K562 (cell line): ENCODE measurements around the gene TCF3. TPM values are rescaled to one million over a fixed set of nuclear protein-coding genes. Genes with fewer than 3 reads are reported as not detected.

Experiments used
- BCOR ChIP-seq: fragments of 450-650 bp; IDR thresholded peaks from 2 replicates; pipeline ENCODE4 v1.6.1; 2016
- C11orf30 ChIP-seq: fragments of 450-650 bp; IDR thresholded peaks from 2 replicates; pipeline ENCODE4 v1.6.1; 2016; ENCODE audit warnings: low read depth, mild to moderate bottlenecking
- CHD1 ChIP-seq: fragments of 200-600 bp; sonication (generic); IDR thresholded peaks from one replicate; pipeline ENCODE4 v1.6.1; 2012; ENCODE audit warnings: mild to moderate bottlenecking, moderate library complexity, low read length, inconsistent platforms
- ETV5 ChIP-seq: sonication (generic); formaldehyde crosslinking; IDR thresholded peaks from 2 replicates; pipeline ENCODE4 v1.4.0; 2020; ENCODE audit warnings: low read depth, mild to moderate bottlenecking, missing genetic modification reagents
- GABPB1 ChIP-seq: sonication (generic); formaldehyde crosslinking; IDR thresholded peaks from 2 replicates; pipeline ENCODE4 v1.8.0; 2022; ENCODE audit warnings: mild to moderate bottlenecking, missing genetic modification reagents
- HLTF ChIP-seq: fragments of 450-650 bp; IDR thresholded peaks from 2 replicates; pipeline ENCODE4 v1.6.1; 2016
- JUN ChIP-seq, 2 experiments: sonication (generic) in 1 of 2; formaldehyde crosslinking in 1 of 2; IDR thresholded peaks; 2 replicates each; pipeline versions ENCODE4 v1.6.1 to v1.8.0; 2012 to 2022; ENCODE audit warnings: borderline replicate concordance in 2 of 2, mild to moderate bottlenecking in 2 of 2, improper control_type of control experiment in 1 of 2, low read depth in 1 of 2, low read length in 1 of 2, missing genetic modification reagents in 1 of 2
- KLF13 ChIP-seq: fragments of 450-650 bp; IDR thresholded peaks from 2 replicates; pipeline ENCODE4 v1.6.1; 2016; ENCODE audit warnings: missing genetic modification characterization, low read depth, mild to moderate bottlenecking, missing compliant biosample characterization, moderate library complexity, borderline replicate concordance
- MAZ ChIP-seq, 2 experiments: fragments of 450-650 bp in 1 of 2; sonication (generic) in 1 of 2; formaldehyde crosslinking; IDR thresholded peaks in 1 of 2; conservative IDR thresholded peaks in 1 of 2; 2 replicates each; pipeline versions ENCODE4 v1.4.0 to v1.5.0; 2020; ENCODE audit warnings: mild to moderate bottlenecking in 1 of 2, missing genetic modification reagents in 1 of 2
- NR2F6 ChIP-seq: fragments of 450-650 bp; formaldehyde crosslinking; IDR thresholded peaks from 2 replicates; pipeline ENCODE4 v1.4.0; 2020; ENCODE audit warnings: mild to moderate bottlenecking
- PHF20 ChIP-seq: fragments of 450-650 bp; IDR thresholded peaks from 2 replicates; pipeline ENCODE4 v1.6.1; 2018; ENCODE audit not compliant: partially characterized antibody
- POLR2G ChIP-seq: fragments of 200-400 bp; formaldehyde crosslinking; IDR thresholded peaks from 2 replicates; pipeline ENCODE4 v1.6.1; 2017; ENCODE audit warnings: low read depth, mild to moderate bottlenecking, antibody characterized with exemption, low read length, moderate library complexity
- RBM39 ChIP-seq: fragments of 200-400 bp; formaldehyde crosslinking; optimal IDR thresholded peaks from 2 replicates; pipeline ENCODE3; 2018; ENCODE audit warnings: low read depth, low read length
- STAT5B ChIP-seq: fragments of 250-450 bp; sonication (Bioruptor Pico); IDR thresholded peaks from 2 replicates; pipeline ENCODE4 v1.8.0; 2021; ENCODE audit warnings: mild to moderate bottlenecking, inconsistent platforms
- ZBTB1 ChIP-seq: sonication (generic); formaldehyde crosslinking; IDR thresholded peaks from 2 replicates; pipeline ENCODE4 v1.8.1; 2023; ENCODE audit warnings: missing genetic modification reagents, low read depth, mild to moderate bottlenecking, borderline replicate concordance
- ZBTB8A ChIP-seq: fragments of 450-650 bp; IDR thresholded peaks from 2 replicates; pipeline ENCODE4 v1.6.1; 2018; ENCODE audit warnings: mild to moderate bottlenecking, moderate library complexity; ENCODE audit not compliant: partially characterized antibody
- ZFPM2 ChIP-seq: fragments of 250-450 bp; sonication (Bioruptor Pico); IDR thresholded peaks from 2 replicates; pipeline ENCODE4 v1.5.1; 2022; ENCODE audit warnings: mild to moderate bottlenecking
- ZNF644 ChIP-seq: fragments of 200-800 bp; sonication (Bioruptor generic); IDR thresholded peaks from 2 replicates; pipeline ENCODE4 v1.6.1; 2016; ENCODE audit warnings: low read depth, missing genetic modification characterization, missing compliant biosample characterization
- ZNF699 ChIP-seq: fragments of 250-450 bp; sonication (Bioruptor Pico); IDR thresholded peaks from 2 replicates; pipeline ENCODE4 v1.8.0; 2021; ENCODE audit warnings: mild to moderate bottlenecking, moderate library complexity; ENCODE audit not compliant: insufficient replicate concordance
- ZNF76 ChIP-seq: fragments of 250-450 bp; sonication (Bioruptor Pico); IDR thresholded peaks from 2 replicates; pipeline ENCODE4 v1.4.0; 2020; ENCODE audit warnings: mild to moderate bottlenecking, moderate library complexity, borderline replicate concordance
- ZZZ3 ChIP-seq: fragments of 450-650 bp; IDR thresholded peaks from 2 replicates; pipeline ENCODE4 v1.6.1; 2016; ENCODE audit warnings: antibody characterized with exemption, mild to moderate bottlenecking, moderate library complexity
- polyA plus RNA-seq, 8 experiments: library from polyadenylated mRNA; depleted of rRNA in 4 of 8; stranded (reverse) in 5 of 8; unstranded in 3 of 8; fragments of >200 nt; fragmentation: Nextera tagmentation in 2 of 8; fragmentation: Illumina TruSeq in 1 of 8; extraction: Ambion mirVana in 2 of 8; extraction: Trizol in 1 of 8; gene quantifications; 2 replicates each; pipeline versions ENCODE4 v1.2.1 to v1.2.3, GENCODE V29; 2011 to 2014; ENCODE audit warnings: inconsistent platforms in 1 of 8, missing spikeins in 1 of 8
- total RNA-seq, 7 experiments: library from RNA; depleted of rRNA in 6 of 7; stranded (reverse); fragments of >200 nt in 6 of 7; fragmentation: Illumina TruSeq in 2 of 7; extraction: Trizol in 2 of 7; gene quantifications; 2 replicates each; pipeline versions ENCODE4 v1.2.1 to v1.2.3, GENCODE V29; 2011 to 2021; ENCODE audit warnings: low replicate concordance in 1 of 7
- TF ChIP-seq, protein P1 (sequence below): fragments of 250-450 bp; sonication (Bioruptor Pico); IDR thresholded peaks from 2 replicates; pipeline ENCODE4 v1.4.0; 2020
- TF ChIP-seq, protein P2 (sequence below): fragments of 250-450 bp; sonication (Bioruptor Pico); IDR thresholded peaks from 2 replicates; pipeline ENCODE4 v1.8.0; 2021; ENCODE audit warnings: mild to moderate bottlenecking, moderate library complexity
- TF ChIP-seq, protein P3 (sequence below): sonication (generic); formaldehyde crosslinking; IDR thresholded peaks from 2 replicates; pipeline ENCODE4 v1.8.1; 2023; ENCODE audit warnings: mild to moderate bottlenecking, missing genetic modification reagents

Gene TCF3
- total and polyA plus RNA-seq, 9 of the 15 experiments (the other 6 are each of a cell fraction or from before 2014, with no cell fraction given) = 5.6 to 259 (median 84.0) TPM

DNA sequence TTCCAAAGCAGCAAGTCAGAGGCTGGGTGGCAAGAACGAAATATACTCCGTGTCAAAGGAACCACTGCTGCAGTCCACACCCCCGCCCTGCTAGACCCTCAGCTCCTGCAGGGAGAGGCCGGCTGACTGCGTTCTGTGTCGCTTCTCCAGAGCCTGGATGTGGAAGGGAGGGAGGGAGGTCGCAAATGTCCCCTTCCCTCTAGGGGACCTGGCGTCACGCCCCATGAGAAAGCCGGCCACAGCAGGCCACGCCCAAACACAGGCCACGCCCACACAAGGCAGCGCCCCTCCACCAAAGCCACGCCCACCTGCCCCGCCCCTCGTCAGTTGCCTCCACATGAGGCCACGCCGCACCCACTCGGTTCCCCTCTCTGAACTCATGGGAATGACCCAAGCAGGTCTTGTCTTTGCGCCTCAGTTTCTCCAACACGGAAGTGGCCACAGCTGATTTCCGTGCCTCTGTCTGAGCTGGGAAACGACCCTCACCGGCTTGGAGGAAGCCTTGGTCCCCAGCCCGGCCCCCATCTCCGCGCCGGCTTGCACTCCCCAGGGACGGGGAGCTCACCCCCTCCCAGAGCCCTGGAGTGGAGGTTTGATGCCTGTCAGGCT is 38.4 kb upstream of the TCF3 start (continued):
- TF ChIP-seq ZBTB1 (0 out of 2 replicates have a peak, but pooled peaks have one; percentile 20), CHD1 (no peak), ETV5 (CRISPR knock-in tag) (no peak), HLTF (no peak), ZZZ3 (no peak), PHF20 (no peak), C11orf30 (no peak), RBM39 (no peak), GABPB1 (0 out of 2 replicates have a peak, but pooled peaks have one; percentile 39), ZNF76 (no peak), ZFPM2 (no peak), ZBTB8A (no peak), MAZ (CRISPR knock-in tag; conservative IDR thresholded peaks at IDR 0.05 in 1 of 2, IDR thresholded peaks at IDR 0.05 in 1 of 2) (peak in 1 of 2 experiments; percentile 67; a peak in 2 of 4 replicates), ZNF644 (tag) (no peak), JUN (IDR thresholded peaks at IDR 0.05; ENCODE audit: borderline replicate concordance, low read depth, low read length) (no peak), JUN (CRISPR knock-in tag; IDR thresholded peaks at IDR 0.05; ENCODE audit: borderline replicate concordance) (0 out of 2 replicates have a peak, but pooled peaks have one; percentile 18), KLF13 (tag) (peak; percentile 32; the same call in 1 of the 2 replicates), POLR2G (0 out of 2 replicates have a peak, but pooled peaks have one; percentile 21), STAT5B (CRISPR knock-in tag) (no peak), BCOR (peak; percentile 94), NR2F6 (CRISPR knock-in tag) (no peak), ZNF699 (no peak)
- TF ChIP-seq, protein P1, sequence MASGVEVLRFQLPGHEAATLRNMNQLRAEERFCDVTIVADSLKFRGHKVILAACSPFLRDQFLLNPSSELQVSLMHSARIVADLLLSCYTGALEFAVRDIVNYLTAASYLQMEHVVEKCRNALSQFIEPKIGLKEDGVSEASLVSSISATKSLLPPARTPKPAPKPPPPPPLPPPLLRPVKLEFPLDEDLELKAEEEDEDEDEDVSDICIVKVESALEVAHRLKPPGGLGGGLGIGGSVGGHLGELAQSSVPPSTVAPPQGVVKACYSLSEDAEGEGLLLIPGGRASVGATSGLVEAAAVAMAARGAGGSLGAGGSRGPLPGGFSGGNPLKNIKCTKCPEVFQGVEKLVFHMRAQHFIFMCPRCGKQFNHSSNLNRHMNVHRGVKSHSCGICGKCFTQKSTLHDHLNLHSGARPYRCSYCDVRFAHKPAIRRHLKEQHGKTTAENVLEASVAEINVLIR (CRISPR knock-in tag) = no peak
- TF ChIP-seq, protein P2, sequence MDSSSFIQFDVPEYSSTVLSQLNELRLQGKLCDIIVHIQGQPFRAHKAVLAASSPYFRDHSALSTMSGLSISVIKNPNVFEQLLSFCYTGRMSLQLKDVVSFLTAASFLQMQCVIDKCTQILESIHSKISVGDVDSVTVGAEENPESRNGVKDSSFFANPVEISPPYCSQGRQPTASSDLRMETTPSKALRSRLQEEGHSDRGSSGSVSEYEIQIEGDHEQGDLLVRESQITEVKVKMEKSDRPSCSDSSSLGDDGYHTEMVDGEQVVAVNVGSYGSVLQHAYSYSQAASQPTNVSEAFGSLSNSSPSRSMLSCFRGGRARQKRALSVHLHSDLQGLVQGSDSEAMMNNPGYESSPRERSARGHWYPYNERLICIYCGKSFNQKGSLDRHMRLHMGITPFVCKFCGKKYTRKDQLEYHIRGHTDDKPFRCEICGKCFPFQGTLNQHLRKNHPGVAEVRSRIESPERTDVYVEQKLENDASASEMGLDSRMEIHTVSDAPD (CRISPR knock-in tag) = no peak
- TF ChIP-seq, protein P3, sequence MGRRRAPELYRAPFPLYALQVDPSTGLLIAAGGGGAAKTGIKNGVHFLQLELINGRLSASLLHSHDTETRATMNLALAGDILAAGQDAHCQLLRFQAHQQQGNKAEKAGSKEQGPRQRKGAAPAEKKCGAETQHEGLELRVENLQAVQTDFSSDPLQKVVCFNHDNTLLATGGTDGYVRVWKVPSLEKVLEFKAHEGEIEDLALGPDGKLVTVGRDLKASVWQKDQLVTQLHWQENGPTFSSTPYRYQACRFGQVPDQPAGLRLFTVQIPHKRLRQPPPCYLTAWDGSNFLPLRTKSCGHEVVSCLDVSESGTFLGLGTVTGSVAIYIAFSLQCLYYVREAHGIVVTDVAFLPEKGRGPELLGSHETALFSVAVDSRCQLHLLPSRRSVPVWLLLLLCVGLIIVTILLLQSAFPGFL = no peak
